ENCODE measurements around the gene TEKT3. TPM values are rescaled to one million over a fixed set of nuclear protein-coding genes. Genes with fewer than 3 reads are reported as not detected.

The TEKT3 gene
- total RNA-seq = not detected
- polyA plus RNA-seq = not detected
- 0 to 0.09 (median 0.07) reads per million in 6 experiments for total RNA-seq

DNA sequence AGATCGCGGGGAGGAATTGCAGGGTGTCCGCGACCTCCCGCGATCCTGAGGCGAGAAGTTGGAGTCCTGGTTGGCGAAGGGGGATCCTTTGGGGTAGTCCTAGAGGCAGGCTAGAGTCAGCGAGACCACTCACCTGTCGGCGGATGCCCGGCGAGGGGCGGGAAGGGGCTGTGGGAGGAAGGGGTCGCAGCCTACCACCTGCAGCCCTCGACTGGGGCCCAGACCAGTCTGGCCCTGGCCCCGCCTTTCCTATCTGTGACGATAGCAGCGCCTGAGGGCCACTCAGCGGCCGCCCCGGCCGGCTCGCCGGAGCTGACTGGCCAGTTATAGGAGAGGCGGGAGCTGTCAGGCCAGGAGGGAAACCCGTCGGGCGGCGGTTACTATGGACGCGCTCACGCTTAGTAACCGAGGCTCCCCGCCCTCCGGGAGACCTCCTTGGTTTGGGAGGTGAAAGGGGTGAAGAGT, at the start of gene TEKT3:
Gene TEKT3 (minus strand): TSS at position 213 of the 465 bp plus-strand sequence. CDS start 10,012 bp downstream, outside the sequence.
- peaks cover 0 to 14% (median 0%) of the 10 kb centered on the region in 3 donors for H3K36me3 Mint-ChIP-seq
- H3K4me1 Mint-ChIP-seq = peaks cover 6 to 9% (median 8%) of the 10 kb centered on the region in 4 donors
- peak within 1 kb of the TSS in 2 of 10 donors; percentile 59 for H3K27ac Mint-ChIP-seq
- peaks cover 0 to 18% (median 4%) of the 10 kb centered on the region in 9 donors for H3K9me3 Mint-ChIP-seq
- DNase-seq (no peak), ATAC-seq (no peak)
- peak within 1 kb of the TSS; percentile 25 to 85 (median 68) for H3K4me3 Mint-ChIP-seq
- H3K27me3 Mint-ChIP-seq = peaks cover 42 to 75% (median 62%) of the 10 kb centered on the region in 5 donors
- POLR2A ChIA-PET = no interaction called here

DNA sequence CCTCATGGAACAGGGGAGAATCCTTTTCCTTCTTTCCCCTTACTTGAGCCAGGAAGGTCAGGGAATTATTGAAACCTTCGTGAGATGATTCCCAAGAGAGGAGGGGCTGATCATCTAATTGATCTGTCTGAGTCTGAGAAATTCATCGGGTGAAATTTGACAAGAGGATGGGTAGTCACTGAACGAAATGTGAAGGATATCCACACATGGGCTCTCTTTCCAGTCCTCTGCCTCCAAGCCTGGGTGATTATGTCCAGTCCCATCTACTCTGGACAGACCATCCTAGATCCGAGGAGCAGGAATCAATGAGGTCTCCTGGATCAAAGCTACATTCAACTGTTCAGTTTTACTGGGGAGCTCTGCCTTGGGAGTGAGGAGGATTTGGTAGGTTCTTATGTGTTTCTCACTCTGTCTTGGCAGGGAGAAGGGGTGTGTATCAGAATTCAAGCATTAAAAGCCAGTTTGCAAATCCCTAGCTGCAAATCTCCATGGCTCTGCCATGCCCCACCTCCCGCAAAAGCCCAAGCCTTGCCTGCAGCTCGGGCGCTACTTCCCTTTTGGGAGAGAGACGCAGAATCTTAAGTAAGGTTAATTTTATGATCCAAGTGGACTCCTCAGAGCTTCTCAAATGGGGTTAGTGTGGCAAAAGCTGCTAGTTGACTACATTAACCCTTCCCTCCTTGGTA, 47.1 kb upstream of the TEKT3 start:
- no peak for DNase-seq
- no peak overlapping the region for H3K4me3 Mint-ChIP-seq
- peaks cover 0 to 9% (median 0%) of the 10 kb centered on the region in 3 donors for H3K36me3 Mint-ChIP-seq
- POLR2A ChIA-PET = no interaction called here
- no peak overlapping the region for H3K27ac Mint-ChIP-seq
- H3K4me1 Mint-ChIP-seq = no peaks in the 10 kb centered on the region
- H3K9me3 Mint-ChIP-seq = peaks cover 0 to 7% (median 1%) of the 10 kb centered on the region in 9 donors
- peaks cover 17 to 33% (median 22%) of the 10 kb centered on the region in 5 donors for H3K27me3 Mint-ChIP-seq
- no peak for ATAC-seq

DNA sequence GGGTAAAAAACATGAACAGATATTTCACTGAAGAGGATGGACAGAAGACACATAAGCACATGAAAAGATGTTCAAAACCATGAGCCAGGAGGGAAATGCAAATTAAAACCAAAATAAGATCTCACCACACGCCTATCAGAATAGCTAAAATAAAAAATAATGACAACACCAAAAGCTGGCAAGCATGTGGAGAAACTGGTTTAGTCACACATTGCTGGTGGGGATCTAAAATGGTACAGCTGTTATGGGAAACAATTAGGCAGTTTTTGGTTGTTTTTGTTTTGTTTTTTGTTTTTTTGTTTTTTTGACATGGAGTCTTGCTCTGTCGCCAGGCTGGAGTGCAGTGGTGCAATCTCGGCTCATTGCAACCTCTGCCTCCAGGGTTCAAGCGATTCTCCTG, 44.7 kb upstream of the TEKT3 start:
- H3K4me1 Mint-ChIP-seq = no peaks in the 10 kb centered on the region
- H3K9me3 Mint-ChIP-seq = peaks cover 0 to 7% (median 1%) of the 10 kb centered on the region in 9 donors
- no peak overlapping the region for H3K27ac Mint-ChIP-seq
- peaks cover 0 to 9% (median 0%) of the 10 kb centered on the region in 3 donors for H3K36me3 Mint-ChIP-seq
- DNase-seq (no peak), ATAC-seq (no peak)
- POLR2A ChIA-PET = no interaction called here
- H3K4me3 Mint-ChIP-seq = no peak overlapping the region
- peaks cover 15 to 33% (median 20%) of the 10 kb centered on the region in 5 donors for H3K27me3 Mint-ChIP-seq

DNA sequence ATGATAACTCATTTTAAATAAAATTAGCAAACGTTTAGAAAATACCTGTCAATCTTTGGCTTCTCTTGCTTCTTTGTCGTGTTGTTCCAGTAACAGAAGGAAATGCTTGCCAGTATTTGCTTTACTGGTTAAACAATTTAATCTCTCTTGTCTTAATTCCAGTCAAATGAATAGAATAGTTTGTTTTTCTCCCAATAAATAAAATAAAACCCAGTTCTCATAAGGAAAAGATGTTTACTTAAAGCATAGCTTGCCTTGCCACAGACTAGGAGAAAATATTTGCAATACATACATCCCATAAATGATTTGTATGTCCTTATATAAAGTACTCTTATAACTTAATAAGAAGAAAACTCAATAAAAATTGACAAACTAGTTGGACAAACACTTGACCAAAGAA, 43.9 kb upstream of the TEKT3 start:
- Mint-ChIP-seq H3K4me1 (no peaks in the 10 kb centered on the region), H3K27ac (no peak overlapping the region), H3K9me3 (peaks cover 0 to 7% (median 1%) of the 10 kb centered on the region in 9 donors), H3K4me3 (no peak overlapping the region), H3K36me3 (peaks cover 0 to 9% (median 0%) of the 10 kb centered on the region in 3 donors), H3K27me3 (peaks cover 7 to 25% (median 19%) of the 10 kb centered on the region in 5 donors)
- POLR2A ChIA-PET = no interaction called here
- ATAC-seq = no peak
- DNase-seq = no peak

DNA sequence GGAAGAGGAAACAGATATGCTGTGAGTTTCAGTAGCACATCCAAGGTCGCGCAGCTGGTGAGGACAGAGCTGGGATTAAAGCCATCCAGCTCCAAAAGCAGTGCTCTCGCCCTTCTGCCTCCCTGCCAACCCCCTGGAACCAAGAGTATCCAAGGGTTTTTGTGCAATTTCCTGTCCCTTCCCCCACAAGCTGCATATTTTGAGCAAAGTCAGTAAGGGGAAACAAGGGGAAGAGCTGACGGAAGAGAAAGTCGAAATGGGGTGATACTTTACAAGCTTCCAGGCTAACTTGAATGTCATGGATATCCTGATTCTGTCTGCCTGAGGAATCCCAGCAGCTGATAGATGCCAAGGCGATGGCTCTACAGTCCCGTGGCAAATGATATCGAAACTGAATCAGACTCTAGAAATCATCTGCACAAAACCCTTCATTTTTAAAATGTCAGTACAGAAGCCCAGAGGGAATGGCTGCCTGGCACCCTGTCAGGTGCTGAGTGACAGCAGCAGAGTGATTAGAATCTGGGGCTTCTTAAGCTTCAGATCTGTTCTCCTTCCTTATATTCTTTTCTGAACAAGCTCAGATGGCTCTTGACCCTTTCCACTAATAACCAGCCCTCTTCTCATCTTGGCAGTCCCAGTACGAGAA, 42.9 kb upstream of the TEKT3 start:
- no peak for ATAC-seq
- peaks cover 0 to 9% (median 0%) of the 10 kb centered on the region in 3 donors for H3K36me3 Mint-ChIP-seq
- POLR2A ChIA-PET = no interaction called here
- no peak for DNase-seq
- no peaks in the 10 kb centered on the region for H3K4me1 Mint-ChIP-seq
- H3K4me3 Mint-ChIP-seq = no peak overlapping the region
- peaks cover 7 to 23% (median 19%) of the 10 kb centered on the region in 5 donors for H3K27me3 Mint-ChIP-seq
- no peak overlapping the region for H3K27ac Mint-ChIP-seq
- peaks cover 0 to 7% (median 0%) of the 10 kb centered on the region in 9 donors for H3K9me3 Mint-ChIP-seq

DNA sequence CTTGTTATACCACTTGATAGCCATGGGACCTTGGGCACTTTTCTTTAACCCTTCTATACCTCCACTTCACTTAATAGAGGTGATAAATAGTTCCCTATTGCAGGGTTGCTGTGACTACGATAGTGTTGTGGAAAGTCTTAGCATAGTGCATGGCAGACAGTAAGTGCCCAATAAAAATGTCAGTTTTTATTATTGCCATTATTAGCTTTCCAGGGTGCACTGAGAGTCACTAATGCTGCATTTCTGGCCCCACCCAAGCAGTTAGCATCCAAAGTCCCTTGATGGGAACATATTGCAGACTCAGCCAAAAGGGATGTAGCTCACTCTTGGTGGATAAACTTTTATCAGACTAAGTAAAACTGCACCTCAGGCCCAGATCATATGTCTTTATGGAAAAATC, 41.5 kb upstream of the TEKT3 start:
- no peak overlapping the region for H3K4me3 Mint-ChIP-seq
- ATAC-seq = no peak
- H3K9me3 Mint-ChIP-seq = peaks cover 0 to 7% (median 0%) of the 10 kb centered on the region in 9 donors
- POLR2A ChIA-PET = no interaction called here
- DNase-seq = no peak
- H3K27ac Mint-ChIP-seq = no peak overlapping the region
- peaks cover 14 to 30% (median 20%) of the 10 kb centered on the region in 5 donors for H3K27me3 Mint-ChIP-seq
- H3K4me1 Mint-ChIP-seq = no peaks in the 10 kb centered on the region
- peaks cover 0 to 9% (median 0%) of the 10 kb centered on the region in 3 donors for H3K36me3 Mint-ChIP-seq

DNA sequence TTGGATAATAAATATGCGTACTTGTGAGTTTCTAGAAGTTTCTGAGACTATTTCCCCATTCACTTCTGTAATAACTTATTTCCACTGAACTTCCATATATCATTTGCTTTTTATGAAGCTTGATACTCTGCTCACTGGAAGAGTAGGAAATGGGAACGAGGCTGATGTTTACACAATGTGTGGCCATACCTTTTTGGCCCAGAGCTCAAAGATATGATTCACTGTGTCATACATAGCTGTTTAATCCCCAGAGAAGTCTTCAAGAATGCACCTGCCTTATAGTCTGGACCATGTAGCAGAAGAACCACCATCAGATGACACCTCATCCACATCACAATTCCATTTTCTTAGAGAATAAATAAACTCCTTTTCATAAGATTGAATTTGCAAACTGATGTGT, 40.3 kb upstream of the TEKT3 start:
- Mint-ChIP-seq H3K27me3 (peaks cover 13 to 42% (median 23%) of the 10 kb centered on the region in 5 donors), H3K36me3 (peaks cover 0 to 7% (median 0%) of the 10 kb centered on the region in 3 donors)
- POLR2A ChIA-PET = no interaction called here

DNA sequence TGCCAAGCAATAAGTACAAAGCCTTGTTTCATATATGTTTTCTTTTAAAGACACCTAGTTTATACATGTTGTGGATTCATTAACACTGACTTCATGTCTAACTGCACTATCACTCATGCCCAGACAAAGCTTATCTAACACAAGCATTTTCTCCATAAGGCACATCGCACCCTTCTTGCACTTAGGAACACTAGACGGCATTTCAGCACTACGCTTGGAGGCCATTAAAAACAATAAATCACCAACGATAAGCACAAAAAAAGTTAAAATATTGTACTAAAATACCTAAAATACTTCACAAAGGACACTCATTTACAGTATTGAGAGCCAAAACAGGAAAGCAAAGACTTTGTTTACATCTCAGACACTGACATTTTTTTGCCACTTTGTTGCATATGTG, 39.0 kb upstream of the TEKT3 start:
- Mint-ChIP-seq H3K9me3 (no peaks in the 10 kb centered on the region), H3K4me1 (no peaks in the 10 kb centered on the region), H3K27ac (no peak overlapping the region), H3K4me3 (no peak overlapping the region), H3K27me3 (peaks cover 9 to 35% (median 26%) of the 10 kb centered on the region in 5 donors), H3K36me3 (no peaks in the 10 kb centered on the region)
- ATAC-seq (no peak), DNase-seq (no peak)
- POLR2A ChIA-PET = no interaction called here

More for the DNA sequence above, 40.3 kb upstream of the TEKT3 start:
- no peak for ATAC-seq
- Mint-ChIP-seq H3K27ac (no peak overlapping the region), H3K9me3 (peaks cover 0 to 4% (median 0%) of the 10 kb centered on the region in 9 donors), H3K4me1 (no peaks in the 10 kb centered on the region), H3K4me3 (no peak overlapping the region)
- DNase-seq = no peak

DNA sequence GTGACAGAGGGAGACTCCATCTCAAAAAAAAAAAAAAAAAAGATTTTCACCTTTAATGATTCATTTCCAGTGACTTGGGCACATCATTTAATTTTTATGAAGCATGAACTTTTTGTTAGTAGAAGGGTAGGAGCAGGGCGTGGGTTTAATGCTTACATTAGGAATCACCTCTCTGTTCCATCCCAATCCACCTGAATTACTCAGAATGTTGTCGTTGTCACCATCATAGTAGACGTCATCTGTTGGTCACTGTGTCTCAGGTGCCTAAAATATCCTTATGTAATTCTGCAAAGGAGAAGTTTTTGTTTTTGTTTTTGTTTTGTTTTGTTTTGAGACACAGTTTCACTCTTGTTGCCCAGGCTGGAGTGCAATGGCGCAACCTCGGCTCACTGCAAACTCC, 38.3 kb upstream of the TEKT3 start:
- no peaks in the 10 kb centered on the region for H3K9me3 Mint-ChIP-seq
- no peaks in the 10 kb centered on the region for H3K4me1 Mint-ChIP-seq
- H3K36me3 Mint-ChIP-seq = no peaks in the 10 kb centered on the region
- DNase-seq (no peak), ATAC-seq (no peak)
- no peak overlapping the region for H3K4me3 Mint-ChIP-seq
- H3K27ac Mint-ChIP-seq = no peak overlapping the region
- POLR2A ChIA-PET = no interaction called here
- peaks cover 9 to 34% (median 22%) of the 10 kb centered on the region in 5 donors for H3K27me3 Mint-ChIP-seq

DNA sequence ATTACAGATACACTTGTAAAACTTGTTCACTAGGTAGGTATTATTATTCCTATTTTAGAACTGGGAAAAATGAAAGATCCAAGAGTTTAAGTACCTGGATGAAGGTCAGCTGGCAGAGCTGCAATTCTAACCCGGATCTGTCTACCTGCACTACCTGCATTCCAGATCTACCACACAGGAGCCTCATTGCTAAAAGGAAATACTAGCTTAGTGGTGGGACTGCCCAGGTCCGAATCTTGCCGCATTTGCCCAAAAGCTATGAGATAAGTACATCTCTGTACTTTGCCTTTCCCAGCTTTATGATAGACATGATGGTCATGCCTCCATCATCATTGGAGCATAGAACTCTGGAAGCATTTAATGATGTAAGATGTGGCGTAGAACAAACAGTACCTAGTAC, 36.8 kb upstream of the TEKT3 start:
- Mint-ChIP-seq H3K4me1 (no peaks in the 10 kb centered on the region), H3K9me3 (no peaks in the 10 kb centered on the region), H3K27ac (no peak overlapping the region)

DNA sequence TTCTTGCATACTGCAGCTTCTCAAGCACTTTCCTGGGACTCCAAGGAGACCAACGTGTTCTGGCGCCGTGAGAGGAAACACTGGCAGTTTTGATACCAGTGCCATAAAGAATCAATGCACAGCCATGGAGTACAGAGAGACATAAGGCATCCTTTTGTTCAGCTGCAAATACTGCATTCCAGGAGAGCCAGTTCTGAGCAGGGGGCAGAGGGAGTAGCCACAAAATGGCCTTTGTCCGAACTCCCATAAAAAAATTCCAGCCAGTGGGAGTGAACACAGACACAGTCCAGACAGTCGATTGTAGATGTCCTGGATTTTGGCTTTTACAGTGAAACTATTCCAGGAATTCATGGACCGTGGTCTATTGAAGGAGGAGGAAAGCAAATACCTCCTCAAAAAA, 36.2 kb upstream of the TEKT3 start:
- Mint-ChIP-seq H3K27me3 (peaks cover 8 to 46% (median 15%) of the 10 kb centered on the region in 5 donors), H3K4me3 (no peak overlapping the region), H3K27ac (peak overlapping the region in 1 of 10 donors; percentile 41), H3K36me3 (no peaks in the 10 kb centered on the region), H3K9me3 (no peaks in the 10 kb centered on the region), H3K4me1 (no peaks in the 10 kb centered on the region)
- POLR2A ChIA-PET = no interaction called here
- DNase-seq (no peak), ATAC-seq (no peak)

More for the DNA sequence above, 36.8 kb upstream of the TEKT3 start:
- Mint-ChIP-seq H3K4me3 (no peak overlapping the region), H3K36me3 (no peaks in the 10 kb centered on the region), H3K27me3 (peaks cover 8 to 45% (median 18%) of the 10 kb centered on the region in 5 donors)
- DNase-seq = no peak
- ATAC-seq = no peak
- POLR2A ChIA-PET = no interaction called here

DNA sequence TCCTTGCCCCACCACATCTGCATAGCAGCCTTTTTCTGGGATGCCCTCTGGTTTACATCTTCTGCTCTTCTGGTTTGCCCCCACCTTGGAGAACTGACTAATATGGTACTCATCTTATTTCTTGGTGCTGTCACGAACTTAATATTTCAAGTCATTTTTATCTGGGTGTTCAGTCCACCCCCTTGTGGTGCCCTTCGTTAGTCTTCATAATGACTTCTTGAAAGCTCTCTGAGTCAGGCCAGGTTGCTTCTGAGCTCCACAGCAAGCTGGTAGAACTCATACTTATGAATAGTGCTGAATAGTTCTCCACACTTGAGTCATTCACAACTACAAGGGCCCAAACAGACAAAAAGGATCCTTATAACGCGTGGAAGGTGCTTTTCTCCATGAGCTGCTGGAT, 35.8 kb upstream of the TEKT3 start:
- Mint-ChIP-seq H3K27ac (no peak overlapping the region), H3K36me3 (no peaks in the 10 kb centered on the region), H3K4me3 (no peak overlapping the region), H3K4me1 (no peaks in the 10 kb centered on the region), H3K9me3 (no peaks in the 10 kb centered on the region), H3K27me3 (peaks cover 6 to 45% (median 11%) of the 10 kb centered on the region in 5 donors)
- POLR2A ChIA-PET = no interaction called here
- no peak for ATAC-seq
- DNase-seq = no peak

DNA sequence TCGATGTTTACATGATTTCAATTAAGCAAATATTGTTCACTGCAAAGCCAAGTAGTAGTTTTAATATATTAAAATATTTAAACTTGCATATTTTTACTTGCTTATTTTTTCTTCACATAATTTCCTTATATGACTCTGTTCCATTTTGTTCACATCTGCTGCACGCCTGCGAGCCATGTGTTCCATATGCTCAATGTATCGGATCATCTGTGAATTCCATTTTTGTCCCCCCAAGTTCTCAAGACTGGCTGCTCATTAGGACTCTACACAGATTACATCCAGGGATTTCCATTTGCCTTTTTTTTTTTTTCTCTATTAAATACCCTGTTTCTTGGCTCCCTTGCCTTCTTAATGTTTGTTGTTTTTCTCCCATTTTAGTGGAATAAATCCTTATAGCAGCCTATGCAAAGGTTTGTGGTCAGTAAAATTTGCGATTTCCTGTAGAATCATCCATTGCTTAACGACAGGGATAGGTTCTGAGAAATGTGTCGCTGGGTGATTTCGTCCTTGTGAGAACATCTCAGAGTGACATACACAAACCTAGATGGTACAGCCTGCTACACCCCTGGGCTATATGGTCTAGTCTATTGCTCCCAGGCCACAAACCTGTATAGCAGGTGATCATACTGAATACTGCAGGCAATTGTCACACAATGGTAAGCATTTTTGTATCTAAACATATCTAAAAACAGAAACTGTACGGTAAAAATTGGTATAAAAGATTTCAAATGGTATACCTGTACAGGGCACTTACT, 30.2 kb upstream of the TEKT3 start:
- Mint-ChIP-seq H3K9me3 (no peaks in the 10 kb centered on the region), H3K4me1 (no peaks in the 10 kb centered on the region), H3K27me3 (peaks cover 9 to 22% (median 15%) of the 10 kb centered on the region in 5 donors), H3K4me3 (no peak overlapping the region), H3K27ac (no peak overlapping the region), H3K36me3 (no peaks in the 10 kb centered on the region)
- ATAC-seq = no peak
- no peak for DNase-seq
- POLR2A ChIA-PET = no interaction called here
